HepG2 (cell line): Measurements from ENCODE around the gene KIN. TPM values are rescaled to one million over a fixed set of nuclear protein-coding genes. Genes with fewer than 3 reads are reported as not detected.
A peak's percentile ranks its signal among the peaks of the same experiment; 100 is the strongest.

Source experiments
- DPF2 ChIP-seq: sonication (generic); formaldehyde crosslinking; IDR thresholded peaks from 2 replicates; pipeline ENCODE4 v1.4.0; 2020; ENCODE audit warnings: mild to moderate bottlenecking, low read depth, missing genetic modification reagents, borderline replicate concordance
- FOXA3 ChIP-seq: IDR thresholded peaks from 2 replicates; pipeline ENCODE4 v1.6.1; 2016; ENCODE audit warnings: missing genetic modification reagents, missing compliant biosample characterization
- HBP1 ChIP-seq: IDR thresholded peaks from 2 replicates; pipeline ENCODE4 v1.6.1; 2016; ENCODE audit warnings: low read depth, control low read depth
- HNF4G ChIP-seq, 2 experiments: sonication (generic) in 1 of 2; formaldehyde crosslinking in 1 of 2; IDR thresholded peaks; 2 replicates each; pipeline versions ENCODE4 v1.4.0 to v1.6.1; 2011 to 2020; ENCODE audit warnings: borderline replicate concordance in 2 of 2, low read depth in 2 of 2, mild to moderate bottlenecking in 2 of 2, low read length in 1 of 2, missing genetic modification reagents in 1 of 2, moderate library complexity in 1 of 2
- IKZF4 ChIP-seq: sonication (generic); formaldehyde crosslinking; IDR thresholded peaks from 2 replicates; pipeline ENCODE4 v1.5.1; 2020; ENCODE audit warnings: borderline replicate concordance, mild to moderate bottlenecking, low read depth, missing genetic modification reagents; ENCODE audit errors: not compliant biosample characterization
- KMT2B ChIP-seq: IDR thresholded peaks from 2 replicates; pipeline ENCODE4 v1.6.1; 2016; ENCODE audit warnings: missing genetic modification reagents, missing compliant biosample characterization
- MAFK ChIP-seq, 2 experiments: IDR thresholded peaks in 1 of 2; conservative IDR thresholded peaks in 1 of 2; 2 replicates each; pipeline ENCODE4 v1.6.1; 2011; ENCODE audit warnings: improper control_type of control experiment in 2 of 2, low read length in 2 of 2
- NR2C2 ChIP-seq: sonication (generic); formaldehyde crosslinking; IDR thresholded peaks from 2 replicates; pipeline ENCODE4 v1.4.0; 2020; ENCODE audit warnings: missing genetic modification reagents, mild to moderate bottlenecking, moderate library complexity, borderline replicate concordance
- RNF2 ChIP-seq: fragments of 450-650 bp; conservative IDR thresholded peaks from 2 replicates; pipeline ENCODE4 v1.6.1; 2016; ENCODE audit warnings: low read depth
- TAF1 ChIP-seq: sonication (generic); formaldehyde crosslinking; IDR thresholded peaks from 2 replicates; pipeline ENCODE4 v1.4.0; 2020; ENCODE audit warnings: missing genetic modification reagents
- ZNF101 ChIP-seq: sonication (generic); formaldehyde crosslinking; IDR thresholded peaks from 2 replicates; pipeline ENCODE4 v1.4.0; 2020; ENCODE audit warnings: mild to moderate bottlenecking, low read depth, missing genetic modification reagents, borderline replicate concordance
- ZNF274 ChIP-seq: sonication (generic); formaldehyde crosslinking; IDR thresholded peaks from 2 replicates; pipeline ENCODE4 v1.5.1; 2020; ENCODE audit warnings: mild to moderate bottlenecking, missing genetic modification reagents
- polyA plus RNA-seq, 8 experiments: library from polyadenylated mRNA; depleted of rRNA in 3 of 8; stranded (reverse) in 7 of 8; unstranded in 1 of 8; fragments of >200 nt; fragmentation: Illumina TruSeq in 4 of 8; extraction: Trizol in 4 of 8; gene quantifications; 2 replicates each; pipeline versions ENCODE4 v1.2.1 to v1.2.3, GENCODE V29; 2011 to 2016; ENCODE audit warnings: low read depth in 4 of 8, missing spikeins in 1 of 8, mixed read lengths in 1 of 8; ENCODE audit not compliant: insufficient read depth in 1 of 8
- total RNA-seq, 5 experiments: library from RNA; depleted of rRNA; stranded (reverse); fragments of >200 nt; fragmentation: Illumina TruSeq; extraction: Trizol; gene quantifications; 2 replicates each; pipeline ENCODE4 v1.2.3, GENCODE V29; 2016; ENCODE audit warnings: low read depth in 1 of 5
- TF ChIP-seq, protein P1 (sequence below), 2 experiments: fragments of 450-650 bp in 1 of 2; sonication (generic) in 1 of 2; formaldehyde crosslinking in 1 of 2; IDR thresholded peaks; 2 replicates each; pipeline versions ENCODE4 v1.6.1 to v1.8.0; 2016 to 2022; ENCODE audit warnings: antibody characterized with exemption in 1 of 2, mild to moderate bottlenecking in 1 of 2, missing genetic modification reagents in 1 of 2

KIN gene
- total and polyA plus RNA-seq, 2 of the 13 experiments (the other 11 are each of a cell fraction or from before 2014, with no cell fraction given), result 4.9 to 23.2 TPM

DNA sequence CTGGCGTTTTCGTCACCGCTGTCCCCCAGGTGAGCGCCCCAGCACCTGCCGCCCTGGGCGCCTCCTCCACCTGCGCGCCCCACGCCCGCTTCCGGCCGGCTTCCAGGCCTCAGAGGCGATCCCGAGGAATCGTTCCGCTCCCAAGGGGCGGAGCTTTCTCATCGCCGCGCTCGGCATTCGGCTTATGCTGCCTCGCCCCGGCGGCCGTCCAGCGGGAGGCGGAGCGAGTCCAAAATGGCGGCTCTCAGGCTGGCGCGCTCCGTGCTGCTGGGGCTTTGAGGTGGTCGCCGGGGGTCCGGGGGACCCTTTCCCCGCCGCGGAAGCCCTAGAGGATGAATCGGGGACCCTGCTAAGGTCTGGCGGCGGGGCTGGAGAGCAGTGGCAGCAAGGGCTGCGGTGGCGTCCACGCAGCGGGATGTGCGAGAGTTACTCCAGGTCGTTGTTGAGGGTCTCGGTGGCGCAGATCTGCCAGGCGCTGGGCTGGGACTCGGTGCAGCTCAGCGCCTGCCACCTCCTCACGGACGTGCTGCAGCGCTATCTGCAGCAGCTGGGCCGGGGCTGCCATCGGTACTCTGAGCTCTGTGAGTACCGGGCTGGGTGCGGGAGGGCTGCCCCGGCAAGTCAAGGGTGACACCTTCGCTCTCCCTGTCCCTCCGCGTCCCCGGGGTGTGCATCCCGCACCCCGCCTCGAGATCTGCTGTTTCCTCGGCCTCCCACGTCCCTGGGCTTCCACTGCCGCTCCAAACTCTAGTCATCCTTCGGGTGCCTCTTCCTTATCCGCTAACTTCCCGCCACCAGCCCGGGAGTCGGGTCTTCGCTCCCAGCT lies 30.7 kb upstream of the KIN start, which contains the start of gene TAF3 (continued):
- TF ChIP-seq RNF2, result 0 out of 2 replicates have a peak, but pooled peaks have one; percentile 25
- peak; percentile 76; the same call in 1 of the 2 replicates for TF ChIP-seq ZNF274 (CRISPR knock-in tag)
- TF ChIP-seq, protein P1, sequence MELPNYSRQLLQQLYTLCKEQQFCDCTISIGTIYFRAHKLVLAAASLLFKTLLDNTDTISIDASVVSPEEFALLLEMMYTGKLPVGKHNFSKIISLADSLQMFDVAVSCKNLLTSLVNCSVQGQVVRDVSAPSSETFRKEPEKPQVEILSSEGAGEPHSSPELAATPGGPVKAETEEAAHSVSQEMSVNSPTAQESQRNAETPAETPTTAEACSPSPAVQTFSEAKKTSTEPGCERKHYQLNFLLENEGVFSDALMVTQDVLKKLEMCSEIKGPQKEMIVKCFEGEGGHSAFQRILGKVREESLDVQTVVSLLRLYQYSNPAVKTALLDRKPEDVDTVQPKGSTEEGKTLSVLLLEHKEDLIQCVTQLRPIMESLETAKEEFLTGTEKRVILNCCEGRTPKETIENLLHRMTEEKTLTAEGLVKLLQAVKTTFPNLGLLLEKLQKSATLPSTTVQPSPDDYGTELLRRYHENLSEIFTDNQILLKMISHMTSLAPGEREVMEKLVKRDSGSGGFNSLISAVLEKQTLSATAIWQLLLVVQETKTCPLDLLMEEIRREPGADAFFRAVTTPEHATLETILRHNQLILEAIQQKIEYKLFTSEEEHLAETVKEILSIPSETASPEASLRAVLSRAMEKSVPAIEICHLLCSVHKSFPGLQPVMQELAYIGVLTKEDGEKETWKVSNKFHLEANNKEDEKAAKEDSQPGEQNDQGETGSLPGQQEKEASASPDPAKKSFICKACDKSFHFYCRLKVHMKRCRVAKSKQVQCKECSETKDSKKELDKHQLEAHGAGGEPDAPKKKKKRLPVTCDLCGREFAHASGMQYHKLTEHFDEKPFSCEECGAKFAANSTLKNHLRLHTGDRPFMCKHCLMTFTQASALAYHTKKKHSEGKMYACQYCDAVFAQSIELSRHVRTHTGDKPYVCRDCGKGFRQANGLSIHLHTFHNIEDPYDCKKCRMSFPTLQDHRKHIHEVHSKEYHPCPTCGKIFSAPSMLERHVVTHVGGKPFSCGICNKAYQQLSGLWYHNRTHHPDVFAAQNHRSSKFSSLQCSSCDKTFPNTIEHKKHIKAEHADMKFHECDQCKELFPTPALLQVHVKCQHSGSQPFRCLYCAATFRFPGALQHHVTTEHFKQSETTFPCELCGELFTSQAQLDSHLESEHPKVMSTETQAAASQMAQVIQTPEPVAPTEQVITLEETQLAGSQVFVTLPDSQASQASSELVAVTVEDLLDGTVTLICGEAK (IDR thresholded peaks at IDR 0.05), result no peak
- TF ChIP-seq, protein P1 (CRISPR knock-in tag; IDR thresholded peaks at IDR 0.05), result peak; percentile 80
- TF ChIP-seq NR2C2 (CRISPR knock-in tag), result peak; percentile 71
- peak; percentile 99 for TF ChIP-seq KMT2B (CRISPR knock-in tag)
- TF ChIP-seq ZNF101 (CRISPR knock-in tag), result no peak
- no peak for TF ChIP-seq HNF4G (IDR thresholded peaks at IDR 0.05; ENCODE audit: borderline replicate concordance, low read depth, low read length)
- TF ChIP-seq HNF4G (CRISPR knock-in tag; IDR thresholded peaks at IDR 0.05; ENCODE audit: borderline replicate concordance, low read depth), result peak; percentile 54; the same call in 1 of the 2 replicates
- TF ChIP-seq DPF2 (CRISPR knock-in tag), result no peak
- peak; percentile 39; the same call in 1 of the 2 replicates for TF ChIP-seq HBP1 (CRISPR knock-in tag)
- no peak for TF ChIP-seq MAFK (conservative IDR thresholded peaks at IDR 0.05 in 1 of 2, IDR thresholded peaks at IDR 0.05 in 1 of 2; ENCODE audit: low read length in 2 of 2)
- TF ChIP-seq TAF1, result peak; percentile 98
- TF ChIP-seq IKZF4 (CRISPR knock-in tag), result peak; percentile 83
- peak; percentile 70; the same call in 1 of the 2 replicates for TF ChIP-seq FOXA3 (CRISPR knock-in tag)
